Renal cortical epithelial cell (primary cell): ENCODE data around the gene TMEM95. TPM values are rescaled to one million over a fixed set of nuclear protein-coding genes. Genes with fewer than 3 reads are reported as not detected.

ENCODE experiments used
- DNase-seq: peaks from one replicate; pipeline ENCODE4 v3.0.0-alpha.2; 2011; ENCODE audit warnings: low read depth
- total RNA-seq: library from RNA; depleted of rRNA; stranded (reverse); fragments of >200 nt; gene quantifications from 2 replicates; pipeline ENCODE4 v1.2.3, GENCODE V29; 2014

Gene TMEM95
- total RNA-seq, 1 donor from 2014 or later: not detected

DNA sequence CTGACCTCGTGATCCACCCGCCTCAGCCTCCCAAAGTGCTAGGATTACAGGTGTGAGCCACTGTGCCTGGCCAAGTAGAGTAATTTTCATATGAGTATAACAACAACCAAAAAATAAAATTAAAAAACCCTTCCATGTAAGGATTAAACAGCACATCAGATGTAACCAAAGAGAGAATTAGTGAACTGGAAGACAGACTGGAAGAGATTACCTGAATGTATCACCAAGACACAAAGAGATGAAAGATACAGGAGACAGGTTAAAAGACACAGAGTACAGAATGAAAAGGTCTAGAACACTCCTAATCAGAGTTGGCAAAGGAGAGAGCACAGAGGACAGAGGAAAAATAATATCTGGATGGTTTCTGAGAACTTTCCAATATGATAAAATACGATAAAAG lies 24.2 kb downstream of the TMEM95 start:
- no peak for DNase-seq

DNA sequence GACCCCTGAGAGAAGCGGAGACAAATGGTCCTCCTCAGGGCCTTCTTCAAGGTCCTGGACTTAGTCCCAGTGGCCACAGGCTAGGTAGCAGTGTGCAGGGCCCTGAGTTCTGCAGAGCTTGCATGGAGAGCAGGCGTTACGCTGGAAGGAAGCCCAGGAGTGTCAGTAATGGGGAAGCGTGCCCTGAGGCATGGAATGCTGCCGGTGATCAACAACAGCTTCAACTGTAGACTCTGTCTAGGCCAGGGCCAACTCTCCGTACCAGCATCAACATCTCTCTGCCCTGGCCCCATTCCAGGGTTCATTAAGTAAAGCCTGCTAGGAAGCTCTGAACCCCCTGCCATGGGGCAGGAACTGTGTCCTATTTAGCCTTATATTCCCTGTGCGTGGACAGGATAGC lies 25.4 kb downstream of the TMEM95 start:
- no peak for DNase-seq

DNA sequence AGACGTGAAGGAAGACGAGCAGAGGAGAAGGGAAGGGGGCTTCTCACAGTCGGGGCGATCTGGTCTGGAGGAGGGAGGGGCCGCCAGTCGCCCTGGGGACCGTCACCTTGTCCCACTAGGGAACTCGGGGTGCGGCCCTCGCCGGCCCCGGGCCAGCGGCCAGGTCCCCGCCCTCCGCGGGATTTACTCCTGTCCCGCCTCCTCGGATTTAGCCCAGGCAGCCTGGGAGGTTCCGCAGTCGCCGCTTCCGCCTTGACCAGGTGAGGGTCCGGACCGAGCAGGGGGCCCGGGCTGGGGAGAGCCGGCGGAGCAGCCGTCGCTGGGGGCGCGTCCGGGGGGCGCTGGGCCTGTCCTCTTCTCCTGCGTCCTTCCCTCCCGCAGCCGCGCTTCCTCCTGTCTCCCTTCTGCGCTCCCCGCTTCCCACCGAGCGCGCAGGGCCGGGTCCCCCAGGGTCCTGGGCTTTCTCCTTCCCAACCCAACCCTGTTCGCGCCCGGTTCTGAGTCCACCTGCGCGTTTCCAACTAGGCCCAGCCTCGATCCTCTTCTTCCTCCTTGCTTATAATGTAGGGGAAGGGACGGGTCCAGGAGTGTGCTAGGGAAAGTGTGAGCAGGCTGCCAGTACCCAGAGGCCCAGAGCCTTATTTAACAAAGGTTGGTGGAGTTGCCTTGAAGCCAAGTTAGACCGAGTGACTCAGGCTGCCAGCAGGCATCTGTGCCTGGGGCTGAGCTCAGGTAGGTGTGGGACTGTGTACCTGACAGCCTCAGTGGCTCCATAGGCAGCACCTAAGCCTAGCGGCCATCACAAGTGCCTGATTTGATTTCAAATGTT lies 26.1 kb downstream of the TMEM95 start, which contains the start of gene TNK1:
TSS of gene TNK1 (plus strand) at position 235 of the 829 bp plus-strand sequence. CDS start 1,838 bp downstream, outside the sequence.
- DNase-seq: peak; percentile 14

DNA sequence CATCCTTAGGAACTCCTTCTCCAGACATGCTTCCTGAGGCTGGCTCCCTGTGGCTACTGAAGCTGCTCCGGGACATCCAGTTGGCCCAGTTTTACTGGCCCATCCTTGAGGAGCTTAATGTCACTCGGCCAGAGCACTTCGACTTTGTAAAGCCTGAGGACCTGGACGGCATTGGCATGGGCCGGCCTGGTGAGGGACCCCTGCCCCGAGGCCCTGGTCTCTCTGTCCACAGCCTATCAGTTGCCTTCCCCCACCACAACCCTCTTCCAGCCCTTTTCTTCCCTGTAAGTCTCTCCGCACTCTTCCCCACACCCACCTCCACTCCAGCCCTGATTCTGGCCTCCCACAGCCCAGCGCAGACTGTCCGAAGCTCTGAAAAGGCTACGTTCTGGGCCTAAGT lies 27.9 kb downstream of the TMEM95 start:
- DNase-seq: no peak

DNA sequence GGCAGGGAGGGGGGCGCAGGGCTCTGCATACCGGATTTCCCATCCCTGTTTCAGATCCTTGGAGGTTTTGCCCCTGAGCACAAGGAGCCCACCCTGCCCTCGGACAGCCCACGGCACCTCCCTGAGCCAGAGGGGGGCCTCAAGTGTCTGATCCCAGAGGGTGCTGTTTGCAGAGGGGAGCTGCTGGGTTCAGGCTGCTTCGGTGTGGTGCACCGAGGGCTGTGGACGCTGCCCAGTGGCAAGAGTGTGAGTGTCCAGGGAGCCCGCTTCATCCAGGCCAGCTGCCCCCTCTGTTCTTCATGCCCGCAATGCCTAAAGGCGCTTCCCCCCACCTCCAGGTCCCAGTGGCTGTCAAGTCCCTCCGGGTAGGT lies 28.4 kb downstream of the TMEM95 start:
- no peak for DNase-seq

DNA sequence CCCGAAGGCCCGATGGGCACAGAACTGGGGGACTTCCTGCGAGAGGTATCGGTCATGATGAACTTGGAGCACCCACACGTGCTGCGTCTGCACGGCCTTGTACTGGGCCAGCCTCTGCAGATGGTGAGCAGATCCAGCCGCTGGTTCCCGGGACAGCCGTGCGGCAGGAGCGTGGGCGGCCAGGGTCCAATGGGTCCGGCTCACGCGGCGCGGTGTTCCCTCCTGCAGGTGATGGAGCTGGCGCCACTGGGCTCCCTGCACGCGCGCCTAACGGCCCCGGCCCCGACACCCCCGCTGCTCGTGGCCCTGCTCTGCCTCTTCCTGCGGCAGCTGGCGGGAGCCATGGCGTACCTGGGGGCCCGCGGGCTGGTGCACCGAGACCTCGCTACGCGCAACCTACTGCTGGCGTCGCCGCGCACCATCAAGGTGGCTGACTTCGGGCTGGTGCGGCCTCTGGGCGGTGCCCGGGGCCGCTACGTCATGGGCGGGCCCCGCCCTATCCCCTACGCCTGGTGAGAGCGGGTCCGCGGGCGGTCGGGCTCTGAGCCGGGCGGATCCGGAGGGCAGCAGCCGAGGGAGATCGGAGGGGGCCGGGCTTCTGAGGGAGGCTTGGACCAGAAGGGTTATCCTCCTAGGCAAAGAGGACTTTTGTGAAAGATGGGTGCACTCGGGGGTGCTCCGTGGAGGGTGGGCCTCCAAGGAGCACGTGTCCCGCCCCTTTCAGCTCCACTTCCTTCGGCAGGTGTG lies 29.0 kb downstream of the TMEM95 start:
- DNase-seq: no peak

DNA sequence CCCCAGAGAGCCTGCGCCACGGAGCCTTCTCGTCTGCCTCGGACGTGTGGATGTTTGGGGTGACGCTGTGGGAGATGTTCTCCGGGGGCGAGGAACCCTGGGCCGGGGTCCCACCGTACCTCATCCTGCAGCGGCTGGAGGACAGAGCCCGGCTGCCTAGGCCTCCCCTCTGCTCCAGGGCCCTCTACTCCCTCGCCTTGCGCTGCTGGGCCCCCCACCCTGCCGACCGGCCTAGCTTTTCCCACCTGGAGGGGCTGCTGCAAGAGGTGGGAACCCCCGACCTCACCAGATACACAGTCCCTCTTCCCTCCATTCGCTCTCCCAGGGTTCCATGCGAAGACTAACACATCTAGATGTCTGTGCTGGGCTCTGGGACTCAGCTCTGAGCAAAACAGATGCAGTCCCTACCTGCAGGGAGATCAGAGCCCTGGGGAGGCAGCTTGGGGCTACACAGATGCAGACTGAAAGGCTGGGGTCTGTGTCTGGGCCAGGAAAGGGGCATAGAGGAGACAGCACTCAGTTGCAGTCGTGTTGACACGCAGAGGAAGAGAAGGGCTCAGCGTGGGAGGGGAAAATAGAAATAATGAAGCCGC lies 29.6 kb downstream of the TMEM95 start:
- DNase-seq: no peak

DNA sequence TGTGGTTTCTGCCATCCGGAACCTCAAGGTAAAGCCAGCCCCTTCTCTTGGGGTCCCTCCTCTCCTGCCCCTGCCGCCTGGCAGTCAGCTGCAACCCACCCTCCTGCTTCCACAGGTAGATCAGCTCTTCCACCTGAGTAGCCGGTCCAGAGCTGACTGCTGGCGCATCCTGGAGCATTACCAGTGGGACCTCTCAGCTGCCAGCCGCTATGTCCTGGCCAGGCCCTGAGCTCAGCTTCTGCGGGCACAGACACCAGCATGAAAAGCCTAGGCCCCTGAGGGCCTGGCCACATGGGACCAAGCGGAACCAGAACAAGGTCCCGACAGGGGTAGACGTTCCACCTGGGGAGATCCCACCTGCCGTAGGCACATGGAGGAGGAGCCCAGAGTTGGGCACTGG lies 33.9 kb downstream of the TMEM95 start:
- no peak for DNase-seq

DNA sequence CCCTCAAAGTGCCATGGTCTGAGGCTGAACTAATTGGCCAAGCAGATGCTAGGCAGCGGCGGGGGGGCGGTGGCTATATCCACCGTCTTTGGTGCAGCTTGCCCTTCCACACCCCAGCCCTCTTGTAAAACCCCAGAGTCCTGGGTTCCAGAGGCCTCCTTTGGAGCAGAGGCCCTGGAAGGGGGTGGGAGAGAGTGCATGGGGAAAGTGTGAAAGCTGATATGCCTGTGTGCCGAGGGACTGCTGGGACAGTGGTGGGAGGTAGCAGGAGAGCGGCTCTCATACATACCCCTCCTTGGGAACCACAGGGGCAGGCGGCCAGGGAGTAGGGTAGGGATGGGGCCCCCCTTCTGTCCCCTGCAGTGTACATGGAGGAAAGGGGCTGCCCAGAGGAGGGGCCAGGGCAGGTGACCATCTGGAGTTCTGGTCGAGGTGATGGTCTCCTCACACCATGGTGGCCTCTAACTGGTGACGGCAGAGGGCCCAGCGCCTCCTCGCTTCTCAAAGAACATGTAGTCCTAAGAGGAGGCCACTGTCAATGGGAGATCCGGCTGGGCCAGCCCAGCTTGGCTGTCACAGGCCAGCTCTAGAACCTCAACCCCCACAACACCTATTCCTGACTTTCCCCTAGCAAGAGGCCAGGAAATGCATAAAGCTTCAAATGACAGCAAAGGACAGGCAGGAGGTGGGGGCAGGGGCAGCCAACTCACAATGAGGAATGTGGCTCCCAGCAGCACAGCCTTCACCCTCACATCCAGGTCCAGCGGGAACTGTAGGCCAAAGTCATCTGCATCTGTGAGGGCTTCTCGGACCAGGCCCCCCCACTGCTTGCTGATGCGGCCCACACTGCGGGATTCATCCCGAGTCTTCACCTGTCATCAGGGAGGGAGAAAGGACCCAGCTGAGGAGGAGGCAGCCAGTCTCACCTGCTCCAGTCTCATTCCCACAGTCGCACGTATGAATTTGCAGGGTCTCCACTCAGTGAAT lies 35.3 kb downstream of the TMEM95 start:
- DNase-seq: no peak

DNA sequence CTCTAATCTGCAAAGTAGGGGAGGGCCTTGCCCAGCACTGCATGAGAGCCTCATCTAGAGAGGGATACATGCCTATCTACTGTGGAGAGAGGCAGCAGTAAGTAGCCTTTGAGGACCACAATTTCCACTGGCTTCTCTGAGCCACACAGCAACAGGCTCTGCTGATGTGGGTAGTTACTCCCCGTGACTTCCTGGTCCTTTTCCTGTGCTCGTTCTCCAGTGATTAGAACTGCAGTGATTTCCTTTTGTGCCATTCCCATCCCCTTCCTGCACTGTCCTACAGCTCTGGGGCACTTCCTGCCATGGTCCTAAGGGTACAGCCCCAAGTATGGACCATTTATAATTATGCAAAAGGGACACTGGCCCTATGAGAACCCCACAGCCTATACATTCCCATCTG lies 36.4 kb downstream of the TMEM95 start:
- DNase-seq: no peak

DNA sequence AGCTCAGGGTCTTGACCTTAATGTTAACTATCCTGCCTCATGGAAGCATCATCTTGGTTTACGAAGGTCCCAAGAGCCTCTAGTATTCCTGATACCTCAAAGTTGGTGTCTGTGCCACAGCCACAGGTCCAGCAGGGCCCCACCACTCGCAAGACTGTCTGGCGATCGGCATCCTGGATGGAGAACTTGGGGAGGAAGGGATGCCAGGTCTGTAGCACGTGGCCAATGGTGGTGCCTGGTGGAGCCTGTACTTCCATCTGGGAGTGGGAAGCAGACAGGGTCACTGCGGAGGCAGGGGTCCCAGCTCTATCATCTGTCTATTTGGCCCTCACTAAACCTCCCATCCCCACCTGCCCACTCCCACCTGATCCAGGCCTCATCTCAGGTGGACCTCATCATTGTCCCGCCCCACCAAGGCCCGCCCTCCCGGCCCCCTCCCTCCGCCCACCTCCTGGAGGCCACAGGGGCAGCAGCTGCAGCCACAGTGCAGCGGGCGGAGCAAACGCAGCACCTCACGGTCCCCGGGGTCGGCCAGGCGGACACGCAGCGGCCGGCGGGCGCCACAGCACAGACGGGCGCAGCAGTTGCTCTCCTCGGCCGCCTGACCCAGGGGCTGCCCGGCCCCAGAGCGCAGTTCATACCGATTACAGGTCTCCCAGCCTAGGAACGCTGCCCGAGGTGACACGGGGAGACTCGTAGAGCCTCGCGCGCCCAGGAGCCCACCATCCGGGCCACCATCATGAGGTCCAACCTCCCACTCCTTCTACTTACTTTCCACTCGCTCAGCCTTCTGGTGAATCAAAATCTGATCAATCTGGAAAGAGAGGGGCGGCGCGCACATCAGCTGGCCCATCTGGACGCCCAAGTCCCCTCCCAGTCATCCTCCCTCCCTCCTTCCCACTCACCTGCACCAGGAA lies 38.0 kb downstream of the TMEM95 start:
- DNase-seq: no peak

DNA sequence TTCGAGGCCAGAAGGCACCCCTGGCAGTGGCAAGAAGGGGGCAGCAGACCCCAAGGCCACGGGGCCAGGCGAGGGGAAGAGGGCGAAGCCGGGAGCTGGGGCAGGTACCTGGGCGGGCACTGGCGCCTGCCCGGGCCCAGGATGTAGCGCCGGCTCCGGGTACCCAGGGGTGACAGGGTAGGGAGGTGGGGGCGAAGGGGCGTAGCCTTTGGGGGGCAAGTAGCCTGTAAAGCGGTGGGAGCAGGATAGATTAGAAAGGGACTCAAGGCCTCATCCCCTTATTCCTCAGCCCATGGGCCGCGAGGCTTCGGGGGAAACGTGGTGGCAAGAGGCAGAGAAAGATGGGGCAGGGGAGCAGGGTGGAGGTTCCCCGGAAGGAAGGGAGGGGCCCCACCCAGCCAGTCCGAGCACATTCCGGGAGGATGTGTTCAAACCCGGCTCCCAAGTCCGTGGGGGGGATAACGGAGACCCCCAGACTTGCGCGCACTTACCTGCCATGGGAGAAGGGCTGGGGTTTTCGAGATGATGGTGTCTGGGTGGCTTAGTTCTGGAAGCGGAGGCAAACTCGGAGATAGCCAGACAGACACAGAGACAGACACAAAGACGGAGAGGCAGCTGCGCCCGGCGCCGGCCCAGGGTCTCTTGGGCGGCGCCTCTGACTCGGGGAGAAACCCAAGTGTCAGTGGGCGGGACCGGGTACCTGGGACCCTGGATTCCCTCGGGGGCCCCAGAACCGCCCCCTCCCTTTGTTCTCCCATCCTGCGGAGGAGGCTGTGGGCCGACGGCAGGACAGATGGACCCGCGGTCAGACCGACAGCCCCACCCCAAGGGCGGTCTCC lies 38.9 kb downstream of the TMEM95 start:
- DNase-seq: no peak

DNA sequence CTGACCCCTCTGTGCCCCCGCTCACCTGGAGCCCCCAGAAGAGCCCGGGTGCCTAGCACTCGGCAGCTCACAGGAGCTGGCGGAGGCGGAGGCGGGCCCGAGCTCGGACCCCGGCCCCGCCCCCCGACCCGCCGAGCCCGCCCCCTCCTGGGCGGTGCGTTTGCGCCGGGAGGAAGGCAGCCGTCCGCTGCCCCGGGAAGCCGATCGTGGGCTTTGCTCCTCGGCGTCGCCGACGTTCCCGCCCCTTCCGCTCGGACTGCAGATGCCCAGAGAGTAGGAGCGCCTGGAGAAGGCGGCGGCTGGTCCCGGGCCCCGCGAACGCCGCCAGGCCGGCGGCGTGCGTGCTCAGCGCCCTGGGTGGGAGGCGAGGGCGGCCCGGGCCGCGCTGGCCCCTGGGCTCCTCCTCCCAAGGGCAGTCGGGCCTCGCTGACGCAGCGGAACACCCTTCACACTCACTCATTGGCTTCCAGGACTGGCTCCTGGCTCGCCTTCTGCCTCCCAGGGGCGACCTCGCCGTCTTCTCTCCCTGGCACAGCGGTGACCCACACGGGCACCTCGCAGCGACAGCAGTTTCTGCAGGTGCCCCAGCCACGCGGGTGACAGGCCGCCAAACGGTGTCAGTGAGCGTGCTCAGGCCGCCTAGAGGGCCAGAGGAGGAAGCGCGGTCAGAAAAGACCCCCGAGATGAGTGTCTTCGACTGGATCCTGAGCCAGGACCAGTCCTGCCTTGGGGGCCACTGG lies 39.7 kb downstream of the TMEM95 start, which contains the start of gene PLSCR3:
TSS of gene PLSCR3 (minus strand) at position 74 of the 740 bp plus-strand sequence. CDS start 415 bp downstream, outside the sequence.
- DNase-seq: peak; percentile 63

DNA sequence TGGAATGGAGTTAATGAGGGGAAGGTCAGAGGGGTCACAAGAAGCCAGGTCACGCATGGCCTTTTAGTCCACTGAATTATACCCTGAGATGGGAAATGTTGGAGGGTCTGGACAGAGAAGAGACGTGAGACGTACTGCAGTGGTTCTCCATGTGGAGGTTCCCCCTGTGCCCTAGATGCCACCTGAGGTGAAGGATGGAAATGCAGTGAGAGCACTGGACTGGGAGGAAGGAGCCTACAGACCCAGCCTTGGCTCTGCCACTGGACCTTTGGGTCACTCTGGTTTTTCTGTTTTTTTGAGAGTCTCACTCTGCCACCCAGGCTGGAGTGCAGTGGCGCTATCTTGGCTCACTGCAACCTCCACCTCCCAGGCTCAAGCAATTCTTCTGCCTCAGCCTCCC lies 41.2 kb downstream of the TMEM95 start:
- no peak for DNase-seq

DNA sequence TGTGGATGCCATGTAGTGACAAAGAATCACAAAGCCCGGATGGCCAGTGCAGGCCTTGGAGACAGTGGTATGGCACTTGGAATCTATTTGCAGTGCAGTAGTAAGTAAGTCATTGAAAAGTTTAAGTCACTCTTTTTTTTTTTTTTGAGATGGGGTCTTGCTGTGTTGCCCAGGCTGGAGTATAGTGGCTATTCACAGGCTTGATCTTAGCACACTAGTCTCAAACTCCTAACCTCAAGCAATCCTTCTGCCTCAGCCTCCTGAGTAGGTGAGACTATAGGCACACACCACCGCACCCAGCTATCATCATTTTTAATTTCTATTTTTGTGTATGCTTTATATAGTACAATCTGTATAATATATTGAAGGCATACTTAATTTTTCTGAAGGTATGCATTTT lies 43.7 kb downstream of the TMEM95 start:
- DNase-seq: no peak

DNA sequence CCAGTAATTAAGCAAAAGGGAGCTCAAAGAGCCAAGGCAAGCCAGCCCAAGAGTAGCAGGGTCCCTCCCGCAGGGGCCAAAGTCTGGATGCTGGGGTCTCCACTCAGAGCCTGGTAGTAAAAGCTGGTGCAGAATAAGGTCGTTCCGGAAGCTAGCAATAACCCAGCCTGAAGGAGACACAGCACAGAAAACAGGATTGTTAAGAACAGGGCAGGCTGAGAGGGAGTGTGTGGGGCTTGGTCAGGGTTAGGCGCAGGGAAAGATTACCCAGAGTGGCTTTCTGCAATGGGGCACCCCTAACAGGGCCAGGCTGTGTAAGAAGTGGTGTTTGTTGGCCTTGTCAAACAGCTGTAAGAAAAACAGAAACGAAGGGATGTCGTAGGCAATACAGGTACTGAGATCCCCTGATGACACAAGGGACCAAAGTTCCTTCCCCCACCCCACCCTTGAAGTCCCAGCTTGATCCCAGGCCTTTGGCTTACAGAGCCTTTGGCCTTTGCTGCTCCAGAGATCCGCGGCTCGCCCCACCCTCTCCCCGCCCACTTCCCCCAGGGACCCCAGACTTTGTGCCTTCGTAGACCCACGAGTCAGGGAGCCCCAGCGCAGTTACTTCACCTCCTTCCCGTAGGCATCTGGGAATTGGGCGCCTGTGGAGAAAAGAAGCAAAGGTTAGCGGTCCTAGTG lies 48.2 kb downstream of the TMEM95 start:
- no peak for DNase-seq

DNA sequence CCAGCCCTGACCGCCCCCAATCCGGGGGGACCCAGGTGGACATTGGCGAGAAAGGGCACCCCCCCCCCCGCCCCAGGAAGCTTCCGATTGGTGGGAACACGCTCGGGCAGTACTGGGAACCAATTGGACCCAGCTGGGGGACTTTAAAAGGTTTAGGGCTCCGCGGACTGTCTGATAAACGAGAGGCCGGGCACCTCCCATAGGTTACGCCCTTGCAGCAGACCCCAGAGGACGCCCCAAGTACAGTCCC lies 48.7 kb downstream of the TMEM95 start:
- no peak for DNase-seq

DNA sequence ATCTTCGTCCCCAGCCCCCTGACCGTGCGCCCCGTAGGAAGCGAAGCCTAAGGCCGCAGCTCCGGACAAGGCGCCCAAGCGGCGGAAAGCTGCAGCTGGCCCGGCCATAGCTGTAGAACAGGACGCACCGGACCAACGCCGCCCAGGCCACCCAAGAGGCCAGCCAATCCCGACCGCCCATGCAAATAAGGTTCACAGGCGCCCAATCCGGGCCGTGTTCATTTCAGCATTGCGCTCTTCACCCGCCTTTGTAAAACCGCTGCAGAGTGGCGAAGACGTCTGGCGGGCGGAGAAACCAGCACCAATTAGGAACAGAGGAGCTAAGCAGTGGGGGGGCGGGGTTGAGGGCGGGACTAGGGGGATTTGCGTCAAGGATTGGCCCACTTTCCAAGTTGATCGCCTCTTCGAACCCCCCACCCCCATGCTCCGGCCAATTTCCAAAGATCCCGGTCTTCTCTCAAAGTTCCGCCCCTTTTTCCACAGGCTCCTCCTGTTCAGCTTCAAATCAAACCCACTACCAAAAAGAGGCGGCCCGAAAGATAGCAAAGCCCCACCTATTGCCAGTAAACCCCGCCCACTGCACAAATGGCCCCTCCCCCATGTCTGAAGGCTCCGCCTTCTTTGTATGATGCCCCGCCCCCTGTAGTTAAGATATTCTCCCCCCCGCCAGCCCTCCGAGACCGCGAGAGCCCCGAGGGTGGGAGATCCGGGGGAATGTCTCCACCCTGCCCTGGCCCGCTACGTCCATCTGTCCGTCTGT lies 49.2 kb downstream of the TMEM95 start, which contains the start of gene TMEM256:
TSS of gene TMEM256 (minus strand) at position 121 of the 760 bp plus-strand sequence. CDS start at position 108, 13 bp downstream.
- peak; percentile 97 for DNase-seq
